Psoas muscle (tissue), 8 donors: ENCODE measurements around the gene DBNDD1. TPM values are rescaled to one million over a fixed set of nuclear protein-coding genes. Genes with fewer than 3 reads are reported as not detected.
A peak's percentile ranks its signal among the peaks of the same experiment; 100 is the strongest.
"Not testable (repeated sequence)": the region's sequence is repeated elsewhere in the genome, so short reads cannot be mapped to it uniquely, and the experiment has no call there.

Source experiments
- ATAC-seq, 4 donors: fragments of 200-7000 bp; cut with Tn5 transposase; one replicate each; pipeline ENCODE4 v1.9.1; 2020; ENCODE audit warnings: moderate library complexity in 3 of 4, mild to moderate bottlenecking in 2 of 4
- DNase-seq, 2 donors: peaks; one replicate each; pipeline ENCODE4 v3.0.0-alpha.2; 2020
- H3K27ac ChIP-seq: fragments of 200-600 bp; one replicate; pipeline ENCODE4 v1.8.0; 2022
- H3K27me3 ChIP-seq, 3 donors: fragments of 200-600 bp in 1 of 3; one replicate each; pipeline versions ENCODE4 v1.6.1 to v1.8.0; 2013 to 2022; ENCODE audit warnings: low read length in 2 of 3, mild to moderate bottlenecking in 2 of 3, moderate library complexity in 1 of 3; ENCODE audit not compliant: insufficient read depth in 3 of 3
- H3K36me3 ChIP-seq, 2 donors: fragments of 200-600 bp in 1 of 2; one replicate each; pipeline versions ENCODE4 v1.6.1 to v1.8.0; 2013 to 2022; ENCODE audit warnings: low read depth in 1 of 2, mild to moderate bottlenecking in 1 of 2, moderate library complexity in 1 of 2; ENCODE audit not compliant: insufficient read depth in 1 of 2
- H3K4me1 ChIP-seq: fragments of 200-600 bp; one replicate; pipeline ENCODE4 v1.8.0; 2022
- H3K4me3 ChIP-seq: fragments of 200-600 bp; one replicate; pipeline ENCODE4 v1.8.0; 2022; ENCODE audit warnings: mild to moderate bottlenecking
- H3K9me3 ChIP-seq: fragments of 200-600 bp; one replicate; pipeline ENCODE4 v1.8.0; 2022
- CTCF ChIP-seq: fragments of 200-600 bp; IDR thresholded peaks from one replicate; pipeline ENCODE4 v1.8.0; 2022; ENCODE audit warnings: antibody characterized with exemption
- WGBS, 3 donors: extraction: QIAGEN DNeasy Blood & Tissue Kit; methylation state at CpG; one replicate each; pipeline versions ENCODE4 v1.1.6 to v1.1.7; 2013; 5-methylcytosine and 5-hydroxymethylcytosine counted together
- intact Hi-C, 2 donors: fragments of 100-400 bp; cut with DNase I; formaldehyde crosslinking; loops; one replicate each; pipeline versions ENCODE4 v1.11.0 to v1.14.2; 2022
- polyA plus RNA-seq, 3 donors: library from polyadenylated mRNA; stranded (reverse); fragments of 200-250 nt; gene quantifications; one replicate each; pipeline ENCODE4 v1.2.3, GENCODE V29; 2013
- total RNA-seq, 4 donors: library from RNA; stranded (reverse); fragmentation: NEBNext Ultra II Directional in 2 of 4; extraction: Animal tissue kit (Norgen Biotek cat#: 25700) in 2 of 4; gene quantifications; one replicate each; pipeline versions ENCODE4 v1.2.1 to v1.2.4, GENCODE V29; 2021 to 2023
- donor health status: healthy with polysubstance abuse.
- donor health status: DM: no; HTN: no; CAD: no; lungs with moderate emphysema.
- donor health status: Bipolar disorder and iron deficiency.
- donor health status: healthy.
- donor health status: DM: yes; HTN: yes; CAD: no.
- donor health status: DM: no; HTN: no; CAD: no.
- donor health status: DM: no; HTN: no; CAD: no.
- donor health status: DM: yes; HTN: yes; CAD: no.

DBNDD1 gene
- total and polyA plus RNA-seq, 7 donors, result 14.1 to 37.8 (median 20.2) TPM

- DNase-seq, result no peak
- intact Hi-C loops, result no loop called here
- no peak for ATAC-seq
- Histone ChIP-seq H3K4me1 (peaks cover 32% of the 10 kb centered on the region), H3K27ac (peak overlapping the region; percentile 99), H3K36me3 (peaks cover 0 to 25% of the 10 kb centered on the region in 2 donors), H3K27me3 (no peaks in the 10 kb centered on the region), H3K9me3 (no peaks in the 10 kb centered on the region), H3K4me3 (peak overlapping the region; percentile 100)
- WGBS, 3 donors, result 12 to 13% (median 12%) methylated on average over 14 of the region's 14 CpGs
- TF ChIP-seq CTCF, result no peak
Measured at GRCh38 chr16:89973235-89973634, 46.0 kb downstream of the DBNDD1 start.

- Histone ChIP-seq H3K4me1 (peaks cover 32% of the 10 kb centered on the region), H3K36me3 (peaks cover 0 to 25% of the 10 kb centered on the region in 2 donors), H3K27me3 (no peaks in the 10 kb centered on the region), H3K4me3 (peak overlapping the region; percentile 100), H3K9me3 (no peaks in the 10 kb centered on the region), H3K27ac (peak overlapping the region; percentile 99)
- ATAC-seq (peak; percentile 96 to 98 (median 97)), DNase-seq (peak; percentile 94 to 97)
- WGBS, 3 donors, result 0 to 1% (median 1%) methylated on average over 43 to 104 of the region's 104 CpGs
- TF ChIP-seq CTCF, result peak; percentile 12
- intact Hi-C loops, result no loop called here
Measured at GRCh38 chr16:89972244-89973234, 46.7 kb downstream of the DBNDD1 start.

- Histone ChIP-seq H3K4me1 (peaks cover 32% of the 10 kb centered on the region), H3K27ac (peak overlapping the region; percentile 99), H3K4me3 (peak overlapping the region; percentile 100), H3K27me3 (no peaks in the 10 kb centered on the region), H3K36me3 (peaks cover 0 to 30% of the 10 kb centered on the region in 2 donors), H3K9me3 (no peaks in the 10 kb centered on the region)
- no peak for TF ChIP-seq CTCF
- peak in 1 of 2 donors; percentile 33 for DNase-seq
- ATAC-seq, result peak; percentile 26 to 57 (median 48)
- 41 to 45% (median 44%) methylated on average over 42 of the region's 42 CpGs for WGBS, 3 donors
- intact Hi-C loops, result no loop called here
Measured at GRCh38 chr16:89971495-89972243, 47.6 kb downstream of the DBNDD1 start.

- Histone ChIP-seq H3K9me3 (no peaks in the 10 kb centered on the region), H3K27me3 (no peaks in the 10 kb centered on the region), H3K27ac (no peak overlapping the region), H3K4me3 (no peak overlapping the region), H3K4me1 (peaks cover 26% of the 10 kb centered on the region), H3K36me3 (peaks cover 0 to 34% of the 10 kb centered on the region in 2 donors)
- 88 to 95% (median 95%) methylated on average over 6 of the region's 6 CpGs for WGBS, 3 donors
- TF ChIP-seq CTCF, result no peak
- intact Hi-C loops, result no loop called here
- DNase-seq (no peak), ATAC-seq (no peak)
Measured at GRCh38 chr16:89969741-89970410, 49.4 kb downstream of the DBNDD1 start.

GRCh38 chr16:89968074-89968473 is 51.2 kb downstream of the DBNDD1 start:
- not testable (repeated sequence) for ATAC-seq

GRCh38 chr16:89967436-89967835 is 51.8 kb downstream of the DBNDD1 start:
- H3K27me3 ChIP-seq, H3K9me3 ChIP-seq, H3K4me3 ChIP-seq, DNase-seq, ATAC-seq, H3K27ac ChIP-seq, intact Hi-C loops: not testable (repeated sequence)
- H3K4me1 ChIP-seq, result peaks cover 12% of the 10 kb centered on the region
- 82 to 88% (median 87%) methylated on average over 5 of the region's 5 CpGs for WGBS, 3 donors
- peaks cover 0 to 47% of the 10 kb centered on the region in 2 donors for H3K36me3 ChIP-seq

More at GRCh38 chr16:89968074-89968473, 51.2 kb downstream of the DBNDD1 start:
- H3K27me3 ChIP-seq, intact Hi-C loops, H3K27ac ChIP-seq, H3K4me3 ChIP-seq, H3K9me3 ChIP-seq, DNase-seq: not testable (repeated sequence)
- WGBS, 3 donors, result 86 to 89% (median 87%) methylated on average over 11 of the region's 11 CpGs
- H3K4me1 ChIP-seq, result peaks cover 12% of the 10 kb centered on the region
- peaks cover 0 to 44% of the 10 kb centered on the region in 2 donors for H3K36me3 ChIP-seq
